ENCODE measurements around the gene ATXN7L1. TPM values are rescaled to one million over a fixed set of nuclear protein-coding genes. Genes with fewer than 3 reads are reported as not detected.
A peak's percentile ranks its signal among the peaks of the same experiment; 100 is the strongest.
"Not testable (repeated sequence)": the region's sequence is repeated elsewhere in the genome, so short reads cannot be mapped to it uniquely, and the experiment has no call there.

Gene ATXN7L1
- polyA plus RNA-seq, 4 donors, result 9.7 to 50.8 (median 26.7) TPM

DNA sequence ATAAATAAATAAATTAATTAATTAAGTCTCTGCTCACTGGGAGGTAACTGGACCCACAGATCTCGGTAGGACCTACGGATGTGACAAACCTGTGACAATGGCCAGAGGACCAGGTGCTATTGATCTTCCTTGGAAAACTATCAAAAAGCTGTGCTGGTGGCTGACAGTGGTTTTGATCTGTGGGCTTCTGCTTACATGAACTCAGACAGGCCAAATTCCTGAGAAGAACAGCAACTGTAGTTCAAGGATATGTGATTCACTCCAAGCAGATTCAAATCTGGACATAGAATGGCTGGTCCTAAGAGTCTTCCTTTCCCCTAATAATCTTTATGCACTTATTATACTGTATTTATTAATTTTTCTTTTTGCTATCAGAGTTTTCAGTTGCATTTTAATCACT, 80.0 kb downstream of the ATXN7L1 start:
- H3K9me3 ChIP-seq (ENCODE audit: control insufficient read depth in 2 of 2, insufficient read depth in 1 of 2, low read depth in 1 of 2, low read length in 1 of 2), result no peaks in the 10 kb centered on the region
- no peak overlapping the region for H3K27ac ChIP-seq (ENCODE audit: low read depth in 1 of 3, low read length in 2 of 3)
- DNase-seq (no peak), FAIRE-seq (no peak)
- H3K4me1 ChIP-seq (ENCODE audit: control insufficient read depth in 3 of 3, insufficient read depth in 2 of 3, low read depth in 1 of 3, low read length in 2 of 3), result peaks cover 0 to 6% (median 3%) of the 10 kb centered on the region in 3 donors
- peaks cover 0 to 24% (median 0%) of the 10 kb centered on the region in 3 donors for H3K36me3 ChIP-seq (ENCODE audit: control insufficient read depth in 3 of 3, insufficient read depth in 2 of 3, low read depth in 1 of 3, low read length in 3 of 3)
- WGBS, 3 donors, result 85 to 95% (median 91%) methylated on average over 2 of the region's 2 CpGs
- H3K4me3 ChIP-seq (ENCODE audit: low read depth in 1 of 3, low read length in 3 of 3), result no peak overlapping the region
- H3K27me3 ChIP-seq (ENCODE audit: control insufficient read depth in 3 of 3, insufficient read depth in 3 of 3, low read length in 3 of 3), result no peaks in the 10 kb centered on the region

DNA sequence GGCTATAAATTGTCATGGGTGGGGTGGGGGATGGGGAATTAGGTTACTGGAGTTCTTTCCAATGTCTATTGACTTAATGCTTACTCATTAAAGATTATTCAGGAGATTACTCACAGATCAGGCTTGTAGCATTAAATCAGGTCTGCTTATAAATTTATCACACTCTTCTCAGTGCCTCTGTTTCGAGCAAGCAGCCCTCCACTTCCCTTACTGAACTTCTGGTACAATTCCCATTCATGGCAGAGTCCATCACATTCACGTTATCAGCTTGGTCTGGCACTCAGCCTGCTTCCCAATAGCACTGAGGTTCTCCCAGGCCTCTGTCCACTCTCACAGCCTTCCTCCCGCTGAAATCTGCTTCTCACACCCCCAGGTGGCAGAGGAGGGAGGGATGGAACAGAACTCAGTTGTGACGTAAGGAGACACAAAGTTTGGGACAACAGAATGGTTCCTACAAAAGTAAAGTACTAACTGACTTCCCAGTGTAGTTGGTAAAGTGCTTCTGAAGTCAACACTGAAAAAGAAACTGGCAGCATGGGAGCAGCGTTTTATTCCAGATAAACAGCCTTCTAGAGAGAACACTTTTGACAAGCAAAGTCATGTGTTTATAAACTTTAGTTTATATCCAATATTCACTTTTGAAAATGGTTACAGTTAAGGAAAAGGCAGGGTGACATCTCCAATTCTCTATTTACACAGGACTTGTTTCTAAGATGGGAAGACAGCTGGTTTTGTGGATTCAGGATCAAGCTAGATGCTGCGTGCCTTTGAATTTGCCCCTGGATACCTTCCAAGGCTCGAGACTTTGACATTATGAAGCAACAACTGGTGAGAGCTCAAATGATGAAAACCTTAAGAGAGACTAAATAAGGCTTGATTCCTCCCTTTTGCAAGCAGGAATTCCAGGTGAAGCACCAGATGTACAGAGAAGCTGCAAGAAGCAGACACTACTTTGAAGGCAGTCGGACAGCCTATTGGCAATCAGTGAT, 81.4 kb downstream of the ATXN7L1 start:
- no peaks in the 10 kb centered on the region for H3K27me3 ChIP-seq (ENCODE audit: control insufficient read depth in 3 of 3, insufficient read depth in 3 of 3, low read length in 3 of 3)
- H3K4me3 ChIP-seq (ENCODE audit: low read depth in 1 of 3, low read length in 3 of 3), result no peak overlapping the region
- DNase-seq (no peak), FAIRE-seq (no peak)
- peaks cover 0 to 6% (median 3%) of the 10 kb centered on the region in 3 donors for H3K4me1 ChIP-seq (ENCODE audit: control insufficient read depth in 3 of 3, insufficient read depth in 2 of 3, low read depth in 1 of 3, low read length in 2 of 3)
- 37 to 52% (median 50%) methylated on average over 8 of the region's 8 CpGs for WGBS, 3 donors
- H3K27ac ChIP-seq (ENCODE audit: low read depth in 1 of 3, low read length in 2 of 3), result peak overlapping the region in 1 of 3 donors; percentile 55
- peaks cover 0 to 34% (median 0%) of the 10 kb centered on the region in 3 donors for H3K36me3 ChIP-seq (ENCODE audit: control insufficient read depth in 3 of 3, insufficient read depth in 2 of 3, low read depth in 1 of 3, low read length in 3 of 3)
- H3K9me3 ChIP-seq (ENCODE audit: control insufficient read depth in 2 of 2, insufficient read depth in 1 of 2, low read depth in 1 of 2, low read length in 1 of 2), result no peaks in the 10 kb centered on the region

DNA sequence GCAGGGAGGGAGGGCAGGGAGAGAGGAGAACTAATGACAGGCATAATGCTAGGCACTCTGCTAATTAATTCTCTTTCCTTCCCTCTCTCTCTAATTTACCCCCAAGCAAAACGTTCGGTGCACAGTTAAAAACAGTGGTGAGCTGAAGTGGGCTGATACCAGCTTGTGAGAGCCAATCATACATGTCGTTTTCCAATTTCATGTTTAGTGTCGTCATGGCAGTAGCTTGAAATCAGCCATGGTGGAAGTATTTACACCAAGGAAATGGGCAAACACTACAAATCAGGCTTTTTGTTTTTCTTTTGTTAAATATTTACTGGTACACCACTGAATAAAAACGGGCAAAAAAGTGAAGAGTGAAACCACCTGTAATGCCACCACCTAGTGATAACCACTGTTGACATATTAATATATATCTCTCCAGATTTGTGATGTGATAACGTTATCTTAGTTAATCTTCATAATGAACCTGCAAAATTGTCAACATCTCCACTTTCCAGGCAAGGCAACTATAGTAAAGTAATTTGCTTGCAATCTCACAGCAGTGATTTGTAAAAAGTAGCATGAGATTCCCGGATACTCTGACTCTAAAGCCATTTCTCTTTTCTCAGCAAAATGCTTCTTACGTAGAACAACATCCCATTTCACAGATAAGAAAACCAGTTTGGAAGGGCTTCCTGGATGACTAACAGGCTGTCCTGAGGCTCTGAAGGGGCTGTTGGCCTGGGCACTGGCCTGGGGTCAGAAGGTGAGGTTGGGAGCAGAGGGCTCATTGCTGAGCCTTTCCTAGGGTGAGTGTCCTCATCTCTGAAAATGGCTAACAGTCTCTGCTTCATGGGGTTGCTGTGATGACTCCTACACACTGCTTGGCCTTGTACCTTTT, 83.7 kb downstream of the ATXN7L1 start:
- H3K9me3 ChIP-seq (ENCODE audit: control insufficient read depth in 2 of 2, insufficient read depth in 1 of 2, low read depth in 1 of 2, low read length in 1 of 2), result no peaks in the 10 kb centered on the region
- DNase-seq, result no peak
- no peak for FAIRE-seq
- H3K27me3 ChIP-seq (ENCODE audit: control insufficient read depth in 3 of 3, insufficient read depth in 3 of 3, low read length in 3 of 3), result no peaks in the 10 kb centered on the region
- H3K4me1 ChIP-seq (ENCODE audit: control insufficient read depth in 3 of 3, insufficient read depth in 2 of 3, low read depth in 1 of 3, low read length in 2 of 3), result peaks cover 0 to 6% (median 0%) of the 10 kb centered on the region in 3 donors
- H3K27ac ChIP-seq (ENCODE audit: low read depth in 1 of 3, low read length in 2 of 3), result no peak overlapping the region
- no peak overlapping the region for H3K4me3 ChIP-seq (ENCODE audit: low read depth in 1 of 3, low read length in 3 of 3)
- 86 to 89% (median 89%) methylated on average over 8 of the region's 8 CpGs for WGBS, 3 donors
- H3K36me3 ChIP-seq (ENCODE audit: control insufficient read depth in 3 of 3, insufficient read depth in 2 of 3, low read depth in 1 of 3, low read length in 3 of 3), result peaks cover 0 to 32% (median 0%) of the 10 kb centered on the region in 3 donors

DNA sequence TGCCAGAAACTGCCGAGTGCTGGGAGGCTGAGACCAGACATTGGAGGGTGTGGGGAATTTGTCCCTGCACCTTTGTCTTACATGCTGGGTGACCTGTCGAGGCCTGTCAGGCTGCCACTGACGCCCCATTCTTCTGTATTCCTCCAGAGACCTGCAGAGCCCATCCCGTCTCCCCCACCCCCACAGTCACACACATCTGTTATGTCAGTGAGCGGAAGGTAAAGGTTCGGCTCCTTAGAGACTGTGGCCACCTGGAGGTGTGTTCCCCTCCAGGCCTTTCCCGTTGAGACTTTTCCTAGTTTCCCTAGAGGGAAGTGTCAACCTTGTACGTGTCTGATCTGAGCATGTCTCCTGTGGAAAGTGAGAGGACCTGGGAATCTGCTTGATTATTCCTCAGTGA, 84.5 kb downstream of the ATXN7L1 start:
- DNase-seq, result no peak
- Histone ChIP-seq H3K9me3 (ENCODE audit: control insufficient read depth in 2 of 2, insufficient read depth in 1 of 2, low read depth in 1 of 2, low read length in 1 of 2) (no peaks in the 10 kb centered on the region), H3K4me1 (ENCODE audit: control insufficient read depth in 3 of 3, insufficient read depth in 2 of 3, low read depth in 1 of 3, low read length in 2 of 3) (peaks cover 0 to 2% (median 0%) of the 10 kb centered on the region in 3 donors), H3K27ac (ENCODE audit: low read depth in 1 of 3, low read length in 2 of 3) (no peak overlapping the region), H3K27me3 (ENCODE audit: control insufficient read depth in 3 of 3, insufficient read depth in 3 of 3, low read length in 3 of 3) (no peaks in the 10 kb centered on the region), H3K4me3 (ENCODE audit: low read depth in 1 of 3, low read length in 3 of 3) (no peak overlapping the region), H3K36me3 (ENCODE audit: control insufficient read depth in 3 of 3, insufficient read depth in 2 of 3, low read depth in 1 of 3, low read length in 3 of 3) (peaks cover 0 to 36% (median 0%) of the 10 kb centered on the region in 3 donors)
- FAIRE-seq, result no peak
- 89 to 95% (median 89%) methylated on average over 8 of the region's 8 CpGs for WGBS, 3 donors

DNA sequence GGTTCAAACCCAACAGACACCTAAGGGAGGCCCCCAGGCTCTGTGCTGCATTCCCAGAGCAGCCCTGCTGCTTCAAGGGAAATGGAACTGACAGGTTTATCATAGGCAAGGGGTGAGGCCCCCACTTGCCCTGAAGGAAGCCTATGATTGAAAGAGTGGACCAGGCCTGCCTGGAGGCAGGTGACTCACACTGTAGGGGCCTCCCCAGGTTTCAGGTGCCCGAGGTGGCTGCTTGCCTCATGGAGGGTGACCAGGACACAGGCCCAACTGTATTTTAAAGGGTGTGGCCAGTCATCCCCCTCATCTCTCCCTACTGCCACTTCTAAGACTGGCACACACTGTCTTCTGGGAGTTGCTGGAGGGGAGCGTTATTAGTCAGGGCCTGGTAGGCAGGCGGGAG, 85.4 kb downstream of the ATXN7L1 start:
- Histone ChIP-seq H3K4me1 (ENCODE audit: control insufficient read depth in 3 of 3, insufficient read depth in 2 of 3, low read depth in 1 of 3, low read length in 2 of 3) (peaks cover 0 to 2% (median 0%) of the 10 kb centered on the region in 3 donors), H3K36me3 (ENCODE audit: control insufficient read depth in 3 of 3, insufficient read depth in 2 of 3, low read depth in 1 of 3, low read length in 3 of 3) (peaks cover 0 to 45% (median 0%) of the 10 kb centered on the region in 3 donors), H3K27ac (ENCODE audit: low read depth in 1 of 3, low read length in 2 of 3) (no peak overlapping the region), H3K4me3 (ENCODE audit: low read depth in 1 of 3, low read length in 3 of 3) (no peak overlapping the region), H3K27me3 (ENCODE audit: control insufficient read depth in 3 of 3, insufficient read depth in 3 of 3, low read length in 3 of 3) (no peaks in the 10 kb centered on the region), H3K9me3 (ENCODE audit: control insufficient read depth in 2 of 2, insufficient read depth in 1 of 2, low read depth in 1 of 2, low read length in 1 of 2) (no peaks in the 10 kb centered on the region)
- WGBS, 3 donors, result 67 to 90% (median 89%) methylated on average over 3 of the region's 3 CpGs
- DNase-seq (no peak), FAIRE-seq (no peak)

DNA sequence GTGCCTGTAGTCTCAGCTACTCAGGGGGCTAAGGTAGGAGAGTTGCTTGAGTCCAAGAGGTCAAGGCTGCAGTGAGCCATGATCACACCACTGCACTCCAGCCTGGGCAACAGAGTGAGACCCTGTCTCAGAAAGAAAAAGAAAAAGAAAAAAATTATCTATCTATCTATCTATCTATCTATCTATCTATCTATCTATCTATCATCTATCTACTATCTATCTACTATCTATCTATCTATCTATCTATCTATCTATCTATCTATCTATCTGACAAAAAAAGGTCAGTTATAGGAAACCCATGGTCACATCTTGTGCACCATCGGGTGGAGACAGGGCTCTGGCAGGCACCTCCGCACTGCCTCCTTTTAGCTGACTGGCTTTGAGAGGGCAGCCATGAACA, 85.9 kb downstream of the ATXN7L1 start:
- 92 to 99% (median 95%) methylated on average over 2 of the region's 2 CpGs for WGBS, 3 donors
- FAIRE-seq; H3K4me1 ChIP-seq (ENCODE audit: control insufficient read depth in 3 of 3, insufficient read depth in 2 of 3, low read depth in 1 of 3, low read length in 2 of 3): not testable (repeated sequence)

DNA sequence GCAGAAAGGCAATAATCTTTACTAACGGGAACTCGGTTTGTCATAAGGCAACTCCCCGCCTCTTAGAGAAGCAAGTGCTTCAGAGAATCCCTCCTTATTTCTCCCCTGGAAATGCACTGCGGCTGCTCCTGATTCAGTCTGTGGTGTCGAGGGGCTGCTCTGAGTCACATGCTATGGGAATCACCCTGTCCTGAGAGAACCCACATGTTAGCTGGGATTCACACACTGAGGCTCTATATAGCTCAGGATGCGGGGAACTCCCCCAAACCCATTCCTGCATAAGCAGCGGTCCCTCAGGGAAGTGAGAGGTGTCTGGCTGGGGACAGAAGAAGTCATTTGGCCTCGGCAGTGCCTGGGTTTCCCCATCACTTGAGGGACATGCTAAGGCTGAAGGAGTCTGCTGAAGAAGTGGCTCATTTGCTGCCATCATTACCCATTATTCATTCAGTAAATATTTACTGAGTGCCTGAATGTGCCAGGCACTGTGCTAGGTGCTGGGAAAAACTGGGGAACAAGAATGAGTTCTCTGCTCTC, 87.5 kb downstream of the ATXN7L1 start:
- Histone ChIP-seq H3K4me1 (ENCODE audit: control insufficient read depth in 3 of 3, insufficient read depth in 2 of 3, low read depth in 1 of 3, low read length in 2 of 3) (no peaks in the 10 kb centered on the region), H3K9me3 (ENCODE audit: control insufficient read depth in 2 of 2, insufficient read depth in 1 of 2, low read depth in 1 of 2, low read length in 1 of 2) (no peaks in the 10 kb centered on the region), H3K27me3 (ENCODE audit: control insufficient read depth in 3 of 3, insufficient read depth in 3 of 3, low read length in 3 of 3) (no peaks in the 10 kb centered on the region), H3K27ac (ENCODE audit: low read depth in 1 of 3, low read length in 2 of 3) (no peak overlapping the region), H3K36me3 (ENCODE audit: control insufficient read depth in 3 of 3, insufficient read depth in 2 of 3, low read depth in 1 of 3, low read length in 3 of 3) (peaks cover 0 to 51% (median 0%) of the 10 kb centered on the region in 3 donors), H3K4me3 (ENCODE audit: low read depth in 1 of 3, low read length in 3 of 3) (no peak overlapping the region)
- DNase-seq, result no peak
- no peak for FAIRE-seq
- WGBS, 3 donors, result 80 to 91% (median 84%) methylated on average over 8 of the region's 8 CpGs

More for the DNA sequence above, 85.9 kb downstream of the ATXN7L1 start:
- H3K9me3 ChIP-seq (ENCODE audit: control insufficient read depth in 2 of 2, insufficient read depth in 1 of 2, low read depth in 1 of 2, low read length in 1 of 2); H3K27me3 ChIP-seq (ENCODE audit: control insufficient read depth in 3 of 3, insufficient read depth in 3 of 3, low read length in 3 of 3); H3K4me3 ChIP-seq (ENCODE audit: low read depth in 1 of 3, low read length in 3 of 3); DNase-seq; H3K27ac ChIP-seq (ENCODE audit: low read depth in 1 of 3, low read length in 2 of 3): not testable (repeated sequence)
- H3K36me3 ChIP-seq (ENCODE audit: control insufficient read depth in 3 of 3, insufficient read depth in 2 of 3, low read depth in 1 of 3, low read length in 3 of 3), result peaks cover 0 to 44% (median 0%) of the 10 kb centered on the region in 3 donors

DNA sequence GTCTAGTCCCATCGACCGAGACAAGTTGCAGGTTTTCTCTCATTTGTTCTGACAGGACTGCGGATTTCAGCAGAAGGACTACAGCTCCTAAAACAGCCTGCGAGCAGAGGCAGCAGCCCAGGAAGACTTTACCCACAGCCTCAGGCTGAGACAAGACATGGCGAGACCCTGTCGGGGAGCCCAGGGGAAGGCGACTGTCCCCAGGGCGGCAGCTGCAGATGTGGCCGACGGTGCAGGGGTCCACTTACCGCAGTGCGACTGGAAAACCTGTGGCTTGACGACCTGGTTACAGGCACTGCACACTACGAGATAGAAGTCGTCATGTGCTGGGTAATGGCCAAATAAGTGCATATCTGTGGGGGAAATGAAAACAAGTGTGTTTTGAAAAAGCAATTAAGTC, 88.0 kb downstream of the ATXN7L1 start:
- DNase-seq (no peak), FAIRE-seq (no peak)
- no peaks in the 10 kb centered on the region for H3K9me3 ChIP-seq (ENCODE audit: control insufficient read depth in 2 of 2, insufficient read depth in 1 of 2, low read depth in 1 of 2, low read length in 1 of 2)
- whole genome bisulfite sequencing, 3 donors, result 84 to 92% (median 89%) methylated on average over 15 of the region's 15 CpGs
- H3K4me3 ChIP-seq (ENCODE audit: low read depth in 1 of 3, low read length in 3 of 3), result no peak overlapping the region
- peaks cover 0 to 52% (median 0%) of the 10 kb centered on the region in 3 donors for H3K36me3 ChIP-seq (ENCODE audit: control insufficient read depth in 3 of 3, insufficient read depth in 2 of 3, low read depth in 1 of 3, low read length in 3 of 3)
- no peaks in the 10 kb centered on the region for H3K4me1 ChIP-seq (ENCODE audit: control insufficient read depth in 3 of 3, insufficient read depth in 2 of 3, low read depth in 1 of 3, low read length in 2 of 3)
- no peaks in the 10 kb centered on the region for H3K27me3 ChIP-seq (ENCODE audit: control insufficient read depth in 3 of 3, insufficient read depth in 3 of 3, low read length in 3 of 3)
- H3K27ac ChIP-seq (ENCODE audit: low read depth in 1 of 3, low read length in 2 of 3), result no peak overlapping the region
